ENCODE measurements around the gene LIN9. TPM values are rescaled to one million over a fixed set of nuclear protein-coding genes. Genes with fewer than 3 reads are reported as not detected.

LIN9 gene
- total and polyA plus RNA-seq, 10 of the 15 experiments (the other 5 are each of a cell fraction or from before 2014, with no cell fraction given): 5.9 to 13.5 (median 8.3) TPM

DNA sequence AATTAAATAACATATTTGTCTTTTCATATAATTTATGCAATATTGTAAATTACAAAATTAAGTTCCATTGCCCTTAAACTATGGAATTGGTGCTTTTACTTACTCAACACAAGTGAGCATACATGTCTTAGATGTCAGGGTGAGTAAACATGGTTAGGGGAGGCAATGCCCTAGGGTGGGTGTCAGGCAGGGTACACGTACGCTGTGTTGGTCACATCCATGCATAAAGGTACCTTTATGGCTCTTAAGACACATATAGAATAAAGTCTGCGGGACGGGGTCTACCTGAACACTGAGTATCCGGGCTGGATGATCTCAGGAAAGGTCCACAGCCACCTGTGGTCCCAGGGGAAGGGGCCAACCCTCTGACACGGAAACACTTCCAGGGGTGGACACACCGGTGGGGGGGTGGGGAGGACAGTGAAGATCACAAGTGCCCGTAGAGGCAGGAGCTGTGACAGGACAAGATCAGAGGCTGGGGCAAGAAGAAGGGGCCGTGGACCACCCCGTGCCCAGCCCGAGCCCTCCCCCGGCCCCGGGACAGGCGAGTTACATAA is 720 bp downstream of the LIN9 start (continued):
- TF ChIP-seq, protein P1, sequence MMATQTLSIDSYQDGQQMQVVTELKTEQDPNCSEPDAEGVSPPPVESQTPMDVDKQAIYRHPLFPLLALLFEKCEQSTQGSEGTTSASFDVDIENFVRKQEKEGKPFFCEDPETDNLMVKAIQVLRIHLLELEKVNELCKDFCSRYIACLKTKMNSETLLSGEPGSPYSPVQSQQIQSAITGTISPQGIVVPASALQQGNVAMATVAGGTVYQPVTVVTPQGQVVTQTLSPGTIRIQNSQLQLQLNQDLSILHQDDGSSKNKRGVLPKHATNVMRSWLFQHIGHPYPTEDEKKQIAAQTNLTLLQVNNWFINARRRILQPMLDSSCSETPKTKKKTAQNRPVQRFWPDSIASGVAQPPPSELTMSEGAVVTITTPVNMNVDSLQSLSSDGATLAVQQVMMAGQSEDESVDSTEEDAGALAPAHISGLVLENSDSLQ (IDR thresholded peaks at IDR 0.05): no peak
- TF ChIP-seq SPI1 (IDR thresholded peaks at IDR 0.05; ENCODE audit: borderline replicate concordance, insufficient read depth, low read depth, low read length) (no peak), CREM (IDR thresholded peaks at IDR 0.05; ENCODE audit: low read depth) (no peak)

DNA sequence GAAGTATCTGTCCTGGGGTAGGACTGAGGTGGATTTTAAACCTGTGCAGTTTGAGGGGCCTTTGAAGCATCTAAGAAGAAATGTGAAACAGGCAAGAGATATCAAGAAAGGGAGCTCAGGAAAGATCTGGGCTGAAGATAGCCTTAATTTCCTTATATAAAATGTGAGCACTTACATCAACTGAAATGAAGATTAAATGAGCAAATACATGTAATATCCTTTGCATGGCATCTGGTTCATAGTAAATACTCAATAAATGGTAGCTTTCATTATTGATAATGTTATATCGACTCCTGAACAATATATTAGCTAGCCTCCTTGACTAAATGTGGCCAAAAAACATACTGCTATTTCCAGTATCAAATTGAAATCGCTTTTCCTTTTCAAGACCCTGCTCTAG is 2.5 kb downstream of the LIN9 start:
- Histone ChIP-seq H3K27ac (ENCODE audit: control insufficient read depth, insufficient read depth) (no peak overlapping the region), H2AFZ (ENCODE audit: control insufficient read depth, low read depth, low read length) (no peak overlapping the region), H3K9ac (ENCODE audit: control insufficient read depth, insufficient read depth, low read length) (no peak overlapping the region), H3K4me3 (no peak overlapping the region), H3K4me2 (ENCODE audit: control insufficient read depth, insufficient read depth) (no peak overlapping the region), H3K9me3 (replicated peaks; ENCODE audit: control insufficient read depth, insufficient read depth, low read length) (no peaks in the 10 kb centered on the region), H3K27me3 (replicated peaks in 1 of 2; ENCODE audit: control insufficient read depth in 2 of 2, insufficient read depth in 2 of 2, low read length in 1 of 2) (no peaks in the 10 kb centered on the region), H3K36me3 (ENCODE audit: control insufficient read depth in 2 of 2, insufficient read depth in 2 of 2, low read length in 1 of 2) (no peaks in the 10 kb centered on the region), H3K79me2 (ENCODE audit: control insufficient read depth, insufficient read depth, low read length) (peaks cover 35% of the 10 kb centered on the region), H4K20me1 (ENCODE audit: control insufficient read depth, insufficient read depth) (no peaks in the 10 kb centered on the region), H3K4me1 (ENCODE audit: control insufficient read depth, insufficient read depth, low read length) (peaks cover 8% of the 10 kb centered on the region)
- no peak for TF ChIP-seq BACH1 (IDR thresholded peaks at IDR 0.05; ENCODE audit: borderline replicate concordance)
- TF ChIP-seq MXI1 (IDR thresholded peaks at IDR 0.05; ENCODE audit: low read depth, low read length): no peak
- ATAC-seq (no peak), FAIRE-seq (no peak), DNase-seq (ENCODE audit: low read depth, low spot score) (no peak)
- CTCF ChIA-PET: interaction anchor here (1.1 to 3.3 kb wide), 5 partner anchors 9 to 181 kb away, joined by 3 to 22 read pairs (median 5); no protein-coding TSS in a partner anchor
- SMC1A ChIA-PET (ENCODE audit: uncharacterized antibody, unreplicated experiment): interaction anchor here (0.6 to 1.6 kb wide), 5 partner anchors 23 to 181 kb away, joined by 3 to 6 read pairs (median 3); no protein-coding TSS in a partner anchor
- intact Hi-C loops (cut with micrococcal nuclease; ENCODE audit: unreplicated experiment): loop anchor here (10.0 kb wide), 1 partner anchor 182 kb away; no protein-coding TSS in a partner anchor
- 98% methylated on average over 2 of the region's 2 CpGs for WGBS (ENCODE audit: insufficient coverage, insufficient replicate concordance, low lambda C conversion rate, missing lambda C conversion rate)
- POLR2A ChIA-PET: interaction anchor here (1.7 kb wide), 1 partner anchor 184 kb away, joined by 3 read pairs; no protein-coding TSS in a partner anchor
- BruUV-seq (replicated peaks): no TSS peak
- in situ Hi-C loops (cut with MboI): no loop called here
- RAD21 ChIA-PET (ENCODE audit: unreplicated experiment): interaction anchor here (0.6 kb wide), 1 partner anchor 132 kb away, joined by 4 read pairs; no protein-coding TSS in a partner anchor

Data from GM12878 (cell line).